ENCODE measurements around the gene ZNF70.
"Not testable (repeated sequence)": the region's sequence is repeated elsewhere in the genome, so short reads cannot be mapped to it uniquely, and the experiment has no call there.

ZNF70 gene

DNA sequence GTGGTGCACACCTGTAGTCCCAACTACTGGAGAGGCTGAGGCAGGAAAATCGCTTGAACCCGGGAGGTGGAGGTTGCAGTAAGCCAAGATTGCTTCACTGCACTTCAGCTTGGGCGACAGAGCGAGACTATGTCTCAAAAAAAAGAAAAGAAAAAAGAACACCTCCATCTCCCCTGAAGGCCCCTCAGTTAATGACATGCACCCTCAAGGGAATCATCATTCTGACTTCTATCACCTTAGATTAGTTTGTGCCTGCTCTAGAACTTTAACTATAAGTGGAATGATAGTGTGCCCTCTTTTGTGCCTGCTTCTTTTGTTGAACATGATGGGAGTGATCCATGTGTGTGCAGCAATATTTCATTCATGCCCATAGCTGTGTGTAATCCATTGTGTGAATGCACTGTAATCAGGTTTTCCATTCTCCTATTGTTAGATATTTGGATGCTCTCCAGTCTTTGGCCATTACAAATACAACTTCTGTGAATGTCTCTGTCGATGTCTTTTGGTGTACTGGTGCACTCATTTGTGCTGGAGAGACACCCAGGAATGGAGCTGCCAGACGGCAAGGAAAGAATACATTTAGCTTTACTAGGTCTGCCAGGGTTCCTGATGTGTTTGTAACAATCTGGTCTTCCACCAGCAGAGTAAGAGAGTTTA is 4.2 kb upstream of the ZNF70 start:
- peak in 1 of 2 experiments; percentile 7 for DNase-seq

GRCh38 chr22:23754220-23754919 is 3.5 kb upstream of the ZNF70 start, which contains the start of gene VPREB3:
Gene VPREB3, minus strand, starts transcription at chr22:23754425. Its CDS starts 62 bp downstream, at chr22:23754363.
- no peak for DNase-seq

- DNase-seq, result no peak
These were observed 2.5 kb upstream of the ZNF70 start for GRCh38 chr22:23753385-23753784.

DNA sequence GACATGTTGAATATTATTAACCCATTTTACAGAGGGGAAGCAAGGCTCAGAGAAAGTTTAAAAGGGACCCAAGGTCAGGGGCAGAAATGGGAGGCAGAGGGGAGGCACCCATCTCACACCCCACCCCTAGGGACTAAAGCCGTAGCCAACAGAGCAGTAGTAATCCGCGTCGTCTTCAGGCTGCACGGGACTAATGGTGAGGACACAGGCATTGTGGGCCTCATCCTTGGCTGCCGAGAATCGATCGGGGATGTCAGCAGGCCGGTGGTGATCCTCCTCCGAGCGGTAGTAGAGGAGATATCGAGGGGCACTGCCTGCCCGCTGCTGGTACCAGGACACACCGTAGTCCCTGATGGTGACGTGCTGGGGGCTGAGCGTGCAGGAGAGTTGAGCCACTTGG is 1.8 kb upstream of the ZNF70 start:
- DNase-seq, result no peak

GRCh38 chr22:23752090-23752691 is 1.3 kb upstream of the ZNF70 start:
- DNase-seq, result no peak

GRCh38 chr22:23751441-23751996 is 607 bp upstream of the ZNF70 start:
- DNase-seq, result peak in 1 of 2 experiments; percentile 18

- no peak for DNase-seq
These were observed 572 bp downstream of the ZNF70 start for GRCh38 chr22:23750367-23750713.

DNA sequence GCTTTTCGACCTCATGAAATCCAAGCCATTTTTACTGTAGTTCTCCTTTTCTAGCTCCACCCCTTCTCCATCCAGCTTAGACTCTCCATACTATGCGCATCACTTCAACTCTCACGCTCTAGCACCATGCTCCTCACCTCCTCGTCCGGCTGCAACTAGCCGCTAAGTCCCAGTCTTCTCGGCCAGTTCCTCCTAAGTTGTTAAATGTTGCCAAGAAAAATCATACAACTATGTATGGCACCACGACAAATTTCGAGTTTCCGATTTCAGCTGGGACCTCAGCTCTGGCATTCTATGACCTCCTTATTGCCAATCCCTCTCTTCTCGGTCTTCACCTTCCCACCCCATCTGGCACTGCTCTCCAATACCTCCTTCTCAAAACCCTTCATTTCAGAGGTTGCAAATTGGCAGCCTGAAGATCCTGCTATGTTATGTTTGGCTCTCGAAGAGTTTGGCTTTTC is 1.0 kb downstream of the ZNF70 start:
- DNase-seq, result no peak

- no peak for DNase-seq
These were observed 5.1 kb downstream of the ZNF70 start for GRCh38 chr22:23745791-23746190.

DNA sequence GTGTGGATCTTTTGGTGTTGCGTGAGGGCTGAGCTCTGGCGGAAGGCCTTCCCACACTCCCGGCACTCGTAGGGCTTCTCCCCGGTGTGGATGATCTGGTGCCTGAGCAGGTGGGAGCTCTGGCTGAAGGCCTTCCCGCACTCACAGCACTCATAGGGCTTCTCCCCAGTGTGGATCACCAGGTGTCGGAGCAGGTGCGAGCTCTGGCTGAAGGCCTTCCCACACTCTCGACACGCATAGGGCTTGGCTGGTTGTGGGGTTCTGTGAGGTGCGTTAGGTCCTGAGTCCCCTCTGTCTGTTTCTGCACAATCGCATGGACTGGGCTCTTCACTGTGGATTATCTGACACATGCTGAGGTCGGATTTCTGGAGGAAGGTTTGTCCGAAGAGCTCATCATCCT is 6.4 kb downstream of the ZNF70 start:
- no peak for DNase-seq

DNA sequence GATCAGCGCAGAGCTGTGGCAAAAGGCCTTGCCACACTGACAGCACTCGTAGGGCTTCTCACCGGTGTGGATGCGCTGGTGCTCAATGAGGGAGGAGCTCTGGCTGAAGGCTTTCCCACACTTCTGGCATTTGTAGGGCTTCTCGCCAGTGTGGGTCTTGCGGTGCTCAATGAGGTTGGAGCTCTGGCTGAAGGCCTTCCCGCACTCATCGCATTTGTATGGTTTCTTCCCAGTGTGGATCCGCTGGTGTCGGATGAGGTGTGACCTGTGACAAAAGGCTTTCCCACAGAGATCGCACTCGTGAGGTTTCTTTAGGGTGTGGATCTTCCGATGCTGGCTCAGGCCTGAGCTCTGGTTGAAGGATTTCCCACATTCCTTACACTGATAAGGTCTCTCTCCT is 6.9 kb downstream of the ZNF70 start:
- no peak for DNase-seq

- no peak for DNase-seq
These were observed 7.6 kb downstream of the ZNF70 start for GRCh38 chr22:23743303-23743705.

- DNase-seq, result peak in 1 of 2 experiments; percentile 2
These were observed 8.2 kb downstream of the ZNF70 start for GRCh38 chr22:23742505-23743264.

DNA sequence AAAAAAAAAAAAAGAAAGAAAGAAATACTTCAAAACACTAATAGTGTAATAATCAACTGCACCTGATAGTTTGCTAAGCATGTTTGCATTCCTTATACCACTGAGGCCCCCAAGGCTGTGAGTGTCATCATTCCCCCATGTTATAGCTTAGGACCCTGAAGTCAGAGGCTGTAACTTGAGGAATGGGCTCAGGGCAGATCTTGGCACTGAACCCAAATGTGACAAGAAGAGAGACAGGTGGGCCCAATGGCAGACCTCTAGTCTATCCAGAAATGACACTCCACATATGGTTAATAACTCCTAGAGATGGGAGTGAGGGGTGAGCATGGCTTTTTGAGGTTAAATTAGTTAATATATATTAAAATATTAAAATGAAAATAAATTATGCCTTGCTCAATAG is 13.2 kb downstream of the ZNF70 start:
- DNase-seq, result no peak

GRCh38 chr22:23728108-23728507 is 22.8 kb downstream of the ZNF70 start:
- DNase-seq, result not testable (repeated sequence)

DNA sequence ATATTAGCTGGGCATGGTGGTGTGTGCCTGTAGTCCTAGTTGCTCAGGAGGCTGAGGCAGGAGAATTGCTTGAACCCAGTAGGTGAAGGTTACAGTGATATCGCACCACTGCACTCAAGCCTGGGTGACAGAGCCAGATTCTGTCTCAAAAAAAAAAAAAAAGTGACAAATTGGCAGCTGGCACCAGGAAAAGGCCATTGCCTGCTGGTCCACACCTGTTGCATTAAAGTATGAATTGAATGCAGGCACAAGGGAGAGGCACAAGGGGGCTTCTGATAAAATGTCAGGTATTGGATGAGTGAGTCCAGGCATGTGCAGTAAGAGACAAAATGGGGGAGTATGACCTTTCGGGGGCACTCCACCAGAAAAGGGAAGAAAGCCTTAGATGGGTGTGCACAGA is 28.2 kb downstream of the ZNF70 start:
- DNase-seq, result no peak

DNA sequence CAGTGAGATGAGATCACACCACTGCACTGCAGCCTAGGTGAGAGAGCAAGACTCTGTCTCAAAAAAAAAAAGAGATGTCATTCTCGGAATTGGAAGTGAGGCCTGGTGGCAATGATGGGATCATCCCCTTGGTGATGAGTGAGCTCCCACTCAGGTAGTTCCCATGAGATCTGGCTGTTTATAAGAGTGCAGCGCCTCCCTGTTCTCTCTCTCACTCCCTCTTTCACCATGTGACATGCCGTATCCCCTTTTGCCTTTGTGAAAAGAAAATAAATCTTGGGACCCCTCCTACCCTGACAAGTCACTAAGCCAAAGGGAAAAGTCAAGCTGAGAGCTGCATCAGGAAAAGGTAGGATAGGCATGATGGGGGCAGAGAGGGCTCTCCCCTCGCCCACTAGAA is 28.8 kb downstream of the ZNF70 start:
- DNase-seq, result no peak

- no peak for DNase-seq
These were observed 30.1 kb downstream of the ZNF70 start for GRCh38 chr22:23720855-23721254.

- no peak for DNase-seq
These were observed 32.3 kb downstream of the ZNF70 start for GRCh38 chr22:23718371-23719165.

GRCh38 chr22:23716811-23717801 is 33.8 kb downstream of the ZNF70 start:
- DNase-seq, result peak; percentile 23 to 63

DNA sequence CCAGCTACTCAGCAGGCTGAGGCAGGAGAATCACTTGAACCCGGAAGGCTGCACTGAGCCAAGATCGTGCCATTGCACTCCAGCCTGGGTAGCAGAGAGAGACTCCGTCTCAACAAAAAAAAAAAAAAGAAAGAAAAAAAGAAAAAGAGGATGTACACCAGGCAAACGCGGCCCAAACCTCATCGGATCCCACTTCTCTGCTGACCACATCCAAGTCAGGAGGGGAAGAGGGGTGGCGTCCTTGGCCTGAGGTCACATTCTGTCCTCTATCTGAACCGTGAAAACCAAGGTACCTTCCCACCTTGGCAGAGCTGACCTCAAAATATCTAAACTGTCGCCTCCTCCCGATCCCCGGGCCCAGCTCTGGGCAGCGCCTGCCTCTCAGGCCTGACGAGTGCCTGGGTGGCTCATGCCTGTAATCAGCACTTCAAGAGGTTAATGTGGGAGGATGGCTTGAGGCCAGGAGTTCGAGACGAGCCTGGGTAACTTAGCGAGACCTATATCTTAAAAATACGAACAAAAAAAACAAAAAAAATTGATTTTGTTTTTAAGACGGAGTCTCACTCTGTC is 35.0 kb downstream of the ZNF70 start:
- no peak for DNase-seq
